TTC549 (cell line): ENCODE data around the gene DPH2.

Source experiments
- FAIRE-seq: peaks from 2 replicates; lab custom pipeline; 2012; peaks lifted over from hg19 to GRCh38; lab: Jason Lieb, UNC

DPH2 gene

GRCh38 chr1:44002606-44003157 lies 32.9 kb downstream of the DPH2 start:
- FAIRE-seq: no peak

GRCh38 chr1:44008259-44008658 lies 38.4 kb downstream of the DPH2 start:
- no peak for FAIRE-seq

- FAIRE-seq: no peak
Observed at GRCh38 chr1:44010935-44011471, 41.2 kb downstream of the DPH2 start.

- FAIRE-seq: no peak
Observed at GRCh38 chr1:44012404-44012803, 42.6 kb downstream of the DPH2 start.

- no peak for FAIRE-seq
Observed at GRCh38 chr1:44012941-44013609, 43.3 kb downstream of the DPH2 start.

GRCh38 chr1:44013949-44014348 lies 44.1 kb downstream of the DPH2 start:
- no peak for FAIRE-seq

GRCh38 chr1:44014365-44015104 lies 44.7 kb downstream of the DPH2 start:
- no peak for FAIRE-seq

- no peak for FAIRE-seq
Observed at GRCh38 chr1:44015206-44015605, 45.4 kb downstream of the DPH2 start.

GRCh38 chr1:44016041-44016889 lies 46.5 kb downstream of the DPH2 start:
- no peak for FAIRE-seq

GRCh38 chr1:44016890-44017400 lies 47.1 kb downstream of the DPH2 start:
- no peak for FAIRE-seq

- FAIRE-seq: no peak
Observed at GRCh38 chr1:44019466-44019948, 49.7 kb downstream of the DPH2 start.

- FAIRE-seq: no peak
Observed at GRCh38 chr1:44020464-44020863, 50.7 kb downstream of the DPH2 start.

GRCh38 chr1:44021156-44021555 lies 51.3 kb downstream of the DPH2 start:
- no peak for FAIRE-seq

GRCh38 chr1:44021581-44022321 lies 51.9 kb downstream of the DPH2 start:
- FAIRE-seq: no peak
